Cardiac fibroblast (primary cell): ENCODE results near the gene PROM1.

ENCODE experiments used
- DNase-seq, 2 donors: peaks; one replicate each; pipeline versions ENCODE4 v3.0.0 to v3.0.0-alpha.2; 2010; ENCODE audit warnings: low read depth in 2 of 2
- H3K4me3 ChIP-seq, 2 donors: replicated peaks in 1 of 2; 1 replicate in 1 of 2; 2 replicates in 1 of 2; pipeline ENCODE4 v1.5.1; 2011; ENCODE audit warnings: low read depth in 2 of 2, low read length in 2 of 2, mild to moderate bottlenecking in 2 of 2, moderate library complexity in 1 of 2
- TF ChIP-seq, protein P1 (sequence below): IDR thresholded peaks from one replicate; pipeline ENCODE4 v1.5.1; 2011; ENCODE audit warnings: low read depth, mild to moderate bottlenecking, low read length, inconsistent platforms

PROM1 gene

DNA sequence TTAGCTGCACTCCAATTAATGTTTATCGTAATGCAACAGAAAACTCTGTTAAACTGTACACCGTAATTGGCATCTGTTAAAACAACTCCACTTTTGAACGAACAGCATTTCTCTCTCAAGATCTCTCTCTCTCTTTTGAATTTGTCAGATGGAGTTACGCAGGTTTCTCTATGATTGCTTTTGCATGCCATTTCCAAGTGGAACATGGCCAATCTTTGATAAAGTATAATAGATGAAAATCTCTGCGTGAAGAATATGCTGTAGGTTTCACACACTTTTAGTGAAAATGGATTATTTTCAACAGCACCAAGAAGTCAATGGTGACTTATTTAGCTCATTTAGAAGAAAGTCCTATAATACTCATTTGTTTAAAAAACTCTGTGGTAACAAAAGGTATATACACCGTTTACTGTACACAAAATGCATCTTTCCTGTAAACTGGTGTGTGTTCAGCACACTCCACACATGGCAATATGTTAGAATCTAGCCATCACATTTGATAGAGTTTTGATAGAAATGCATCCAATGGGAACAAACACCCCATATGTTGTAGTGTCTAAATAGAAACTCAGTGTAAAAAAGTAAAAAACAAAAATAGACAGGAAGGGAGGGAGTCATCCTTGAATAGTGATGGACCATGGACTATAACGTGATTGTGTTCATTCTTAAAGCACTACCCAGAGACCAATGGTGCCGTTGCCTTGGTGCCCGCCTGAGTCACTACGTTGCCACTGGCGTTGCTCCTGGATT, 115.1 kb downstream of the PROM1 start:
- no peak for DNase-seq
- TF ChIP-seq, protein P1, sequence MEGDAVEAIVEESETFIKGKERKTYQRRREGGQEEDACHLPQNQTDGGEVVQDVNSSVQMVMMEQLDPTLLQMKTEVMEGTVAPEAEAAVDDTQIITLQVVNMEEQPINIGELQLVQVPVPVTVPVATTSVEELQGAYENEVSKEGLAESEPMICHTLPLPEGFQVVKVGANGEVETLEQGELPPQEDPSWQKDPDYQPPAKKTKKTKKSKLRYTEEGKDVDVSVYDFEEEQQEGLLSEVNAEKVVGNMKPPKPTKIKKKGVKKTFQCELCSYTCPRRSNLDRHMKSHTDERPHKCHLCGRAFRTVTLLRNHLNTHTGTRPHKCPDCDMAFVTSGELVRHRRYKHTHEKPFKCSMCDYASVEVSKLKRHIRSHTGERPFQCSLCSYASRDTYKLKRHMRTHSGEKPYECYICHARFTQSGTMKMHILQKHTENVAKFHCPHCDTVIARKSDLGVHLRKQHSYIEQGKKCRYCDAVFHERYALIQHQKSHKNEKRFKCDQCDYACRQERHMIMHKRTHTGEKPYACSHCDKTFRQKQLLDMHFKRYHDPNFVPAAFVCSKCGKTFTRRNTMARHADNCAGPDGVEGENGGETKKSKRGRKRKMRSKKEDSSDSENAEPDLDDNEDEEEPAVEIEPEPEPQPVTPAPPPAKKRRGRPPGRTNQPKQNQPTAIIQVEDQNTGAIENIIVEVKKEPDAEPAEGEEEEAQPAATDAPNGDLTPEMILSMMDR = no peak
- H3K4me3 ChIP-seq = no peak overlapping the region

DNA sequence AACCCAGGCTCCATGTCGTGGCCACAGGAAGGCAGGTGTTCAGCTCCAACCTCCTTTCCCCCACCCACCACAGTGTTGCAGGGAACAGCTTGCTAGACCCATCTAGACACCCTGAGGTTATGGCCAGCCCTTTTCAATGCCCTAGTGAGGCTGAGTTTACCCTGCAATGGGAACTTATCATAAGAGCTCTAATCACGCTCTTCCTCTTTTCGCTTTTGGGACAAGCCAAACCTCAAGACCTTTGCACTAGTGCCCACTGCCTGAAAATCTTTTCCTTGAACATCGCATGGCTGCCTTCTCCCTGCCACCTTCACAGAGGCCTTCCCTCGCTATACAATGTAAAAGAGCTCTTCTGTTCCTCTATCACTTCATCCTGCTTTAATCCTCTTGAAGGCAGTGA, 118.5 kb downstream of the PROM1 start:
- TF ChIP-seq, protein P1 = no peak
- no peak overlapping the region for H3K4me3 ChIP-seq
- no peak for DNase-seq

DNA sequence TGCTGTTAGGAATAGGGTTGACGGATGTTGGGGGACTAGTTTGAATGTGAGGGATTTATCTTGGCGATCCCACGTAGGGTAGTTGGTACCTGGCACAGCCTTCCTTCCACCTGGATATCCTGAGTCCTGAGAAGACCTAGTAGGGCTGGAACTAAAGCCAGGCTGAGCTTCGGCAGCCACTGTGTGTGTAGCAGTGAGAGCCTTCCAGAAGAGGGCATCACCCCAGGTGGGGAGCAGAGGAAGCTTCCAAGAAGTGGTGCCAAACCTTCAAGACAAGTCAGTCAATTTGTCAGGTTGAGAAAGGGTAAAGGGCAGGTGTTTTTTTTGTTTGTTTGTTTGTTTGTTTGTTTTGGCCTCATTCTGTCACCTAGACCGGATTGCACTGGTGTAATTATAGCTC, 119.7 kb downstream of the PROM1 start:
- DNase-seq = no peak
- TF ChIP-seq, protein P1 = no peak
- no peak overlapping the region for H3K4me3 ChIP-seq

DNA sequence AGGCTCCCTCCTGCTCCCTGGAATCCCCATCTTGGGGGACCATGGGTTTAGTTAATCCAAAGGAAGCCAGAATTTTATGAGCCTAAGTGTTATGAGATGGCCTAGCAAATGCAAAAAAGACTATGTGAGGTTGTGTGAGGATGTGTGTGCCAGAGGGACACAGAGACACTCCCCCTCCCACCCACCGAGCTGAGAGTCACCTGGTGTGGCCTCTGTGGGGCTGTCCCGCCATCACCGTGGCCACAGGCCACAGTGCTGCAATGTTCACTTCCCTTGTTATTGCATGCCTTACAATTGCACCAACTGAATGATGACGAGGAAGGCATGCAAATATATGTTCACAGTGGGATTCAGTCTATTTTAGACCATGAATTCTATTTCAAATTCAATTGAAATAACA, 120.2 kb downstream of the PROM1 start:
- no peak overlapping the region for H3K4me3 ChIP-seq
- DNase-seq = no peak
- TF ChIP-seq, protein P1 = no peak

DNA sequence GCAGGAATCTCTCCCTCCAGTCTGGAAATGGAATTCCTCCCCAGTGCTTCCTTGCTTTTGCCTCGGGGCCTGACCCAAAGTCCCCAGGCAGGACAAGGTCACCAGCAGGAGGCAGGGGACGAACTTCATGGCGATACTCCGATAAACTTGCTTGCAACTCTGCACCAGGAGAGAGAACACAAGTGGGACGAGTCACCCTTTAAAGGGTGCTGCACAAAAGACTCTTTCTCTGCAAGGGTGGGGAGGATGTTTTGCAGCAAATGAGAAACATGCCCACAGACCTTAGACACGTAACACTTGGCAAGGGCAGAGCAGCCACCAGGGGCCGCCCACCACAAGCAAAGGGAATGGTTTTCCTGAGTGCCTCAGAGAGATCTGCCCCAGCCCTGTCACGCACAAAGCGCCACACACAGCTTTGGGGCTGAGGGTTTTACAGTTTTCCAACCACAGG, 120.8 kb downstream of the PROM1 start, which contains the start of gene FGFBP2:
Gene FGFBP2, minus strand, starts transcription at position 175 of the 451 bp plus-strand sequence. Its CDS starts 46 bp downstream, at position 129.
- peak; percentile 44 to 52 for DNase-seq
- no peak within 1 kb of the TSS for H3K4me3 ChIP-seq
- TF ChIP-seq, protein P1 = peak; percentile 50

DNA sequence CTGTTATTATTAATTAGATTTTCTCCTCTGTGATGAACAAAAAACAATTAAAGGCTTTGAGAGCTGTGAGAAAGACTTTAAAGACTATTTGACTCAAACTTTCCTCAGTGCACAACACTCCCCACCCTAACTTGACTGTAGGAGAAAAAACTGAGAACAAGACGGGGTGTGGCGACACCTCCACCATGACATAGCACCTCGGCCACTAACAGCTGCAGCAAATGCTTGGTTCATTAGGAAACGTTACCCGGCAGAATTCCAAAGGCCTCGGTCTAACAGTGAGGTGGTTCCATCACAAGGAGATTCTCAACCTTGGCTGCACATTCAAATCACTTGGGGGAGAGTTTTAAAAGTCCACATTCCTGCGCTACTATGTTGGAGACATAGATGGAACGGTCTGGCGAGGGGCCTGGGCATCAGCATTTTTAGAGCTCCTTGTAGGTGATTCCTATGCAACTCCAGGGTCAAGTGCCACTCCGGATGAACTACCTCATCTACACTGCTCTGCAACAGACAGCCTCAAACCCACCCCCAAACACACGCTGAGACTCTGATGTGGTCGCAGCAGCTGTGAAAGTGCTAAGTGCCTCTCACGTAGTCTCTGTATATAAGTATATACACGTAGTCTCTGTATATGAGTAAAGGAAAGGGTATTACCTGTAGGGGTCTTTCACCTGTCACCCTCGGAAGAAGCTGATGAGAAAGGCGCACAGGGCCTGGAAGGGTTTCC, 121.9 kb downstream of the PROM1 start:
- no peak for DNase-seq
- no peak overlapping the region for H3K4me3 ChIP-seq
- TF ChIP-seq, protein P1 = no peak
